Activated CD4-positive, alpha-beta T cell treated with anti-CD3 and anti-CD28 coated beads, Interleukin-2, Interleukin-6, amounts not matched to agents 100 ng/mL and 50 ng/mL, durations not matched to agents 16 hours and 8 hours (primary cell): ENCODE results near the gene COL16A1.
A peak's percentile ranks its signal among the peaks of the same experiment; 100 is the strongest.
"Not testable (repeated sequence)": the region's sequence is repeated elsewhere in the genome, so short reads cannot be mapped to it uniquely, and the experiment has no call there.

Source experiments
- DNase-seq: peaks from one replicate; pipeline ENCODE4 v3.0.0-alpha.2; 2020

COL16A1 gene

GRCh38 chr1:31732751-31733289, 29.0 kb upstream of the COL16A1 start:
- no peak for DNase-seq

- no peak for DNase-seq
These were observed 28.5 kb upstream of the COL16A1 start for GRCh38 chr1:31732343-31732742.

GRCh38 chr1:31731049-31731565, 27.3 kb upstream of the COL16A1 start:
- no peak for DNase-seq

- no peak for DNase-seq
These were observed 26.7 kb upstream of the COL16A1 start for GRCh38 chr1:31730336-31731048.

- DNase-seq: no peak
These were observed 24.0 kb upstream of the COL16A1 start for GRCh38 chr1:31727849-31728248.

GRCh38 chr1:31727195-31727594, 23.4 kb upstream of the COL16A1 start:
- no peak for DNase-seq

GRCh38 chr1:31726715-31727114, 22.9 kb upstream of the COL16A1 start:
- DNase-seq: no peak

GRCh38 chr1:31725777-31726535, 22.1 kb upstream of the COL16A1 start:
- DNase-seq: no peak

GRCh38 chr1:31725134-31725533, 21.3 kb upstream of the COL16A1 start:
- no peak for DNase-seq

- DNase-seq: peak; percentile 43
These were observed 20.1 kb upstream of the COL16A1 start for GRCh38 chr1:31723828-31724359.

GRCh38 chr1:31718327-31718897, 14.6 kb upstream of the COL16A1 start:
- no peak for DNase-seq

GRCh38 chr1:31717341-31717740, 13.5 kb upstream of the COL16A1 start:
- no peak for DNase-seq

- no peak for DNase-seq
These were observed 12.0 kb upstream of the COL16A1 start for GRCh38 chr1:31715873-31716220.

GRCh38 chr1:31715087-31715872, 11.5 kb upstream of the COL16A1 start:
- DNase-seq: peak; percentile 42

- DNase-seq: peak; percentile 32
These were observed 10.7 kb upstream of the COL16A1 start for GRCh38 chr1:31714442-31715086.

GRCh38 chr1:31712630-31713029, 8.8 kb upstream of the COL16A1 start:
- no peak for DNase-seq

GRCh38 chr1:31712068-31712467, 8.3 kb upstream of the COL16A1 start:
- DNase-seq: no peak

- no peak for DNase-seq
These were observed 4.5 kb upstream of the COL16A1 start for GRCh38 chr1:31708324-31708723.

GRCh38 chr1:31707711-31708110, 3.9 kb upstream of the COL16A1 start:
- no peak for DNase-seq

GRCh38 chr1:31707059-31707600, 3.3 kb upstream of the COL16A1 start:
- DNase-seq: not testable (repeated sequence)

- DNase-seq: no peak
These were observed 2.7 kb upstream of the COL16A1 start for GRCh38 chr1:31706384-31707058.
